ENCODE measurements around the gene GRK1. TPM values are rescaled to one million over a fixed set of nuclear protein-coding genes. Genes with fewer than 3 reads are reported as not detected.

The GRK1 gene
- total and polyA plus RNA-seq, 2 of the 4 experiments (the other 2 are of a cell fraction), result not detected

DNA sequence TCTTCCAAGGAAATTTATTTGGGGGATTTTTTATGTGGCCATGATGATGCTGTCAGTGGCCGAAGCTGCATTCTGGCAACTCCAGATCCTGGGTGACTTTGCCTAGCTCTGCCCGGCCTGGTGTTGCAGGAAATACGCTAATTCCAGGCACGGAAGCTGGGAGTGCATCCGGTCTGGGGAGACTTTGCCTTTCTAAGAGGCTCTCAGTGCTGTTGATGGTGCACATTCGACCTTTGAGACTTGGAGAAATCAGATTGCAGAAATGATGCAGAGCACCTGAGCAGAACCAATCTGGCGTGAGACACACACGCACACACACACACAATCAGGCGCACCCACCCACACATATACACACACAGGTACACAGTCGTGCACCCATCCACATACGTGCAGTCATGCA, 86.2 kb downstream of the GRK1 start:
- no peak overlapping the region for H2AK5ac ChIP-seq (ENCODE audit: low read depth, low read length)
- DNase-seq (no peak), ATAC-seq (ENCODE audit: low read depth) (no peak)
- no TSS peak for BruUV-seq (replicated peaks)
- H2BK5ac ChIP-seq (ENCODE audit: low read depth, low read length, poor library complexity, severe bottlenecking), result no peak overlapping the region
- no peak overlapping the region for H3K18ac ChIP-seq (ENCODE audit: low read depth, low read length)
- no peak overlapping the region for H2AFZ ChIP-seq (replicated peaks; ENCODE audit: low read length, poor library complexity)
- TF ChIP-seq RFX5 (IDR thresholded peaks at IDR 0.05; ENCODE audit: low read depth, low read length) (no peak), USF2 (IDR thresholded peaks at IDR 0.05; ENCODE audit: low read depth, low read length) (no peak), MAFK (IDR thresholded peaks at IDR 0.05; ENCODE audit: low read depth, low read length) (no peak), CHD1 (IDR thresholded peaks at IDR 0.05; ENCODE audit: low read depth, low read length) (no peak), SMC3 (IDR thresholded peaks at IDR 0.05; ENCODE audit: low read depth, low read length) (no peak), MAZ (IDR thresholded peaks at IDR 0.05; ENCODE audit: borderline replicate concordance, low read depth, low read length) (no peak), CEBPB (IDR thresholded peaks at IDR 0.05; ENCODE audit: low read depth, low read length) (no peak), FOS (IDR thresholded peaks at IDR 0.05; ENCODE audit: low read depth, low read length) (no peak), BHLHE40 (IDR thresholded peaks at IDR 0.05; ENCODE audit: low read depth, low read length) (no peak), POLR2A (IDR thresholded peaks at IDR 0.05; ENCODE audit: low read depth, low read length) (no peak), RAD21 (IDR thresholded peaks at IDR 0.05; ENCODE audit: low read length) (no peak), ELK1 (IDR thresholded peaks at IDR 0.05; ENCODE audit: borderline replicate concordance, low read depth, low read length) (no peak)
- H3K4me2 ChIP-seq (ENCODE audit: low read depth, low read length), result no peak overlapping the region
- H2AK9ac ChIP-seq (replicated peaks; ENCODE audit: low read depth, low read length, poor library complexity), result no peak overlapping the region
- H2BK15ac ChIP-seq (ENCODE audit: low read depth, low read length), result no peak overlapping the region
- no peak overlapping the region for H4K8ac ChIP-seq (ENCODE audit: low read depth in 2 of 2, low read length in 2 of 2)
- no peaks in the 10 kb centered on the region for H3K4me1 ChIP-seq (ENCODE audit: control insufficient read depth, insufficient read depth, low read length)
- no peak overlapping the region for H2BK120ac ChIP-seq (ENCODE audit: low read depth, low read length)
- peaks cover 28% of the 10 kb centered on the region for H3K27me3 ChIP-seq (ENCODE audit: control insufficient read depth, insufficient read depth, low read length)
- H4K91ac ChIP-seq (ENCODE audit: insufficient read depth, low read depth, low read length), result no peak overlapping the region
- no peak overlapping the region for H3K23ac ChIP-seq (ENCODE audit: low read depth, low read length)
- no peak overlapping the region for H3K9ac ChIP-seq (ENCODE audit: low read depth, low read length)
- no peak overlapping the region for H3K56ac ChIP-seq (ENCODE audit: extremely low read depth, insufficient read depth, low read length)
- POLR2A ChIA-PET (ENCODE audit: unreplicated experiment), result no interaction called here
- H3K36me3 ChIP-seq (ENCODE audit: control insufficient read depth, insufficient read depth, low read length), result no peaks in the 10 kb centered on the region
- dilution Hi-C loops (cut with HindIII; ENCODE audit: low sequenced_read_pairs, unreplicated experiment) (no loop called here), intact Hi-C loops (cut with micrococcal nuclease) (no loop called here), in situ Hi-C loops (cut with MboI; ENCODE audit: low sequenced_read_pairs) (no loop called here)
- H4K5ac ChIP-seq (ENCODE audit: low read depth, low read length), result no peak overlapping the region
- no peaks in the 10 kb centered on the region for H3K9me3 ChIP-seq (ENCODE audit: control insufficient read depth, insufficient read depth, low read length)
- no peak overlapping the region for H2BK20ac ChIP-seq (ENCODE audit: low read depth, low read length)
- H3K14ac ChIP-seq (replicated peaks; ENCODE audit: low read depth, low read length), result no peak overlapping the region
- H3K4me3 ChIP-seq (ENCODE audit: insufficient read depth, low read depth, low read length), result no peak overlapping the region
- H3K9me1 ChIP-seq (ENCODE audit: insufficient read depth, low read length), result peaks cover 8% of the 10 kb centered on the region
- no peaks in the 10 kb centered on the region for H3K79me1 ChIP-seq (ENCODE audit: low read depth in 1 of 2, low read length in 2 of 2)
- WGBS, 2 experiments (ENCODE audit: extremely low coverage in 2 of 2, insufficient read length in 1 of 2), result 85% methylated on average over 9 of the region's 11 CpGs; no CpG with 5 or more reads in 1 of the 2 experiments
- peaks cover 4% of the 10 kb centered on the region; the same call in 1 of the 2 replicates for H4K20me1 ChIP-seq (ENCODE audit: insufficient read depth, low read length)
- CTCF ChIA-PET, result no interaction called here
- no peak overlapping the region for H3K4ac ChIP-seq (ENCODE audit: low read depth, low read length)
- no peak overlapping the region for H3K27ac ChIP-seq (ENCODE audit: insufficient read depth, low read length)

Data from IMR-90 (cell line).